Embryonic facial prominence (tissue), 1 donor: ENCODE results near the gene NHLH2.

Experiments used
- DNase-seq: peaks from one replicate; pipeline ENCODE4 v3.0.0-alpha.2; 2016; ENCODE audit errors: extremely low spot score

Gene NHLH2

GRCh38 chr1:115805597-115805996 is 35.3 kb downstream of the NHLH2 start:
- no peak for DNase-seq

- DNase-seq, result no peak
Measured at GRCh38 chr1:115802416-115802815, 38.5 kb downstream of the NHLH2 start.

GRCh38 chr1:115797486-115797885 is 43.4 kb downstream of the NHLH2 start:
- DNase-seq, result no peak

GRCh38 chr1:115796897-115797296 is 44.0 kb downstream of the NHLH2 start:
- DNase-seq, result no peak

GRCh38 chr1:115796036-115796435 is 44.9 kb downstream of the NHLH2 start:
- DNase-seq, result no peak

GRCh38 chr1:115794976-115795639 is 45.8 kb downstream of the NHLH2 start:
- no peak for DNase-seq

- no peak for DNase-seq
Measured at GRCh38 chr1:115793162-115793561, 47.8 kb downstream of the NHLH2 start.

- DNase-seq, result no peak
Measured at GRCh38 chr1:115791816-115792215, 49.1 kb downstream of the NHLH2 start.

GRCh38 chr1:115790846-115791245 is 50.1 kb downstream of the NHLH2 start:
- DNase-seq, result no peak

- no peak for DNase-seq
Measured at GRCh38 chr1:115790356-115790755, 50.6 kb downstream of the NHLH2 start.
